Karpas-422 (cell line): ENCODE measurements around the gene FAM184B. TPM values are rescaled to one million over a fixed set of nuclear protein-coding genes. Genes with fewer than 3 reads are reported as not detected.
"Not testable (repeated sequence)": the region's sequence is repeated elsewhere in the genome, so short reads cannot be mapped to it uniquely, and the experiment has no call there.

ENCODE experiments used
- DNase-seq: peaks from one replicate; pipeline ENCODE4 v3.0.0-alpha.2; 2015
- H2AFZ ChIP-seq: fragments of 200-600 bp; sonication (generic); 2 replicates; pipeline ENCODE4 v1.6.1; 2014; ENCODE audit warnings: antibody characterized with exemption, low read length, mixed read lengths
- H3K27ac ChIP-seq: fragments of 200-600 bp; sonication (generic); 2 replicates; pipeline ENCODE4 v1.5.1; 2014; ENCODE audit warnings: mild to moderate bottlenecking, low read length, moderate library complexity
- H3K27me3 ChIP-seq: fragments of 200-600 bp; sonication (generic); 2 replicates; pipeline ENCODE4 v1.6.1; 2014; ENCODE audit warnings: low read length, mixed read lengths
- H3K36me3 ChIP-seq: fragments of 200-600 bp; sonication (generic); 2 replicates; pipeline ENCODE4 v1.6.1; 2014; ENCODE audit warnings: low read length, mixed read lengths; ENCODE audit not compliant: insufficient read depth
- H3K4me1 ChIP-seq: fragments of 200-600 bp; sonication (generic); 2 replicates; pipeline ENCODE4 v1.6.1; 2014; ENCODE audit warnings: mild to moderate bottlenecking, low read length, mixed read lengths
- H3K4me2 ChIP-seq: fragments of 200-600 bp; sonication (generic); 2 replicates; pipeline ENCODE4 v1.6.1; 2014; ENCODE audit warnings: low read length, low read depth, mild to moderate bottlenecking; ENCODE audit not compliant: poor library complexity, severe bottlenecking
- H3K4me3 ChIP-seq: fragments of 200-600 bp; sonication (generic); 2 replicates; pipeline ENCODE4 v1.5.1; 2014; ENCODE audit warnings: mild to moderate bottlenecking, antibody characterized with exemption, low read length, mixed read lengths
- H3K79me2 ChIP-seq: fragments of 200-600 bp; sonication (generic); 2 replicates; pipeline ENCODE4 v1.6.1; 2014; ENCODE audit warnings: mild to moderate bottlenecking, low read length, mixed read lengths
- H3K9ac ChIP-seq: fragments of 200-600 bp; sonication (generic); 2 replicates; pipeline ENCODE4 v1.6.0; 2014; ENCODE audit warnings: low read length
- H3K9me2 ChIP-seq: fragments of 200-600 bp; sonication (generic), shearing (Covaris generic); replicated peaks from 2 replicates; pipeline ENCODE4 v1.6.0; 2014; ENCODE audit warnings: mild to moderate bottlenecking, low read length, moderate library complexity; ENCODE audit not compliant: insufficient read depth
- H3K9me3 ChIP-seq: fragments of 300-700, 200-600 bp; sonication (generic); 2 replicates; pipeline ENCODE4 v1.6.1; 2014; ENCODE audit warnings: low read length, mixed read lengths
- H4K20me1 ChIP-seq: fragments of 200-600 bp; sonication (generic); 2 replicates; pipeline ENCODE4 v1.6.1; 2014; ENCODE audit warnings: mild to moderate bottlenecking, antibody characterized with exemption, low read length, low read depth; ENCODE audit not compliant: insufficient read depth
- total RNA-seq: library from RNA; depleted of rRNA; stranded (reverse); fragments of >200 nt; shearing (Covaris generic); gene quantifications from 2 replicates; pipeline ENCODE4 v1.2.3, GENCODE V29; 2014; ENCODE audit warnings: low replicate concordance

The FAM184B gene
- total RNA-seq, 1 experiment from 2014 or later: not detected

DNA sequence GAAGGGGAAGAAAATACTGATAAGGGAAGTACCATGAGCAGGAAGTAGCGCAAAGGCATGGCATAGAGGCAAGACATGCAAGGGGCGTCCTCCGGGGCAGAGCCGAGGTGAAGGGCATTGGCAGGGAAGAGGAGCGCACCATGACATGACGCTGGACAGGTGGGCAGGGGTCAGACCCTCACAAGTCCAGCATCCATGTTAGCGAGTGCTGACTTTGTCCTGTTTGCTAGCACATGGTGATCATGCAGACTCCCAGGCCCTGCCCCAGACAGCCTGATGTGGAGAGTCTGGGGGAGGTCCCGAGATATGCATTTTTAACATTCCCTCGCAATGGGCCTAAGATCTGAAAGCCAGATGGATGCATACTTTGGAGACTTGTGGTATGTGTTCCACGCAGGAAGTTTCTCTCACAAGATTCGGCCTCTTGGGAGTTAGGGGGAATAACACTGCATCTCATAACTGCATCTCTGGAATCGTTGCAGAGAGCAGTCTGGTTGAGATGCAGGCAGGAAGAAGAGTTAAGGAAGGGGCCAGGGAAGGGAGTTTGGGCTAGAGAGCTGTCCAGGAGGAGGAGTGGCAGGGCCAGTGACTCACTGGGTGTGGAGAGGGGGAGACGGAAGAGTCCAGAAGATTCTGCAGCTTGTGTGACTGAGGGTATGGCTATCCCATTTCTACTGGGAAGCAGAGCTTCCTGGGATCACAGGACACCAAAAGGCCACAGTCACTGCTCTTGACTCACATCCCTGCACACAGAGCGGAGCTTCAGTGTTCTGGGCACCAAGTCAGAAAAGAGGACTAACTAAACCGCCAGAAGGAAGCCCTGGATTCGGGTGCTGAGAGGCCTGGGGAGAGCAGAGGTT is 59.7 kb downstream of the FAM184B start:
- Histone ChIP-seq H3K36me3 (no peaks in the 10 kb centered on the region), H3K9ac (no peak overlapping the region), H3K4me3 (no peak overlapping the region), H3K27me3 (no peaks in the 10 kb centered on the region), H3K4me2 (no peak overlapping the region), H3K4me1 (no peaks in the 10 kb centered on the region), H3K79me2 (no peaks in the 10 kb centered on the region), H3K9me2 (no peaks in the 10 kb centered on the region), H2AFZ (no peak overlapping the region), H3K9me3 (no peaks in the 10 kb centered on the region), H4K20me1 (no peaks in the 10 kb centered on the region), H3K27ac (no peak overlapping the region)
- no peak for DNase-seq

DNA sequence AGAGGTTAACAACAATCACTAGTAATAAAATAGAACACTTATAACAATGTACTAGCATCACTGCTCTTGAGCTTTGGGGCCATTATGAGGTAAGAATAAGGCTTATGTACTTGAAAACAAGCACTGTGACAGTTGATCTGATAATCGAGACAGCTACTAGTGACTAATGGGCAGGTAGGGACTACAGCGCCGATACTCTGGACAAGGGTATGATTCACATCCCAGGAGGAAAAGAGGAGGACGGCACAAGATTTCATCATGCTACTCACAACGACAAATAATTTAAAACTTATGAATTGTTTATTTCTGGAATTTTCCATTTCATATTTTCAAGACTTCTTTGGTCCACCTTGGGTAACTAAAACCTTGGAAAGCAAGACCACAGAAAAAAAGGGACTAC is 62.3 kb downstream of the FAM184B start:
- no peaks in the 10 kb centered on the region for H3K4me1 ChIP-seq
- no peak overlapping the region for H3K9ac ChIP-seq
- no peak overlapping the region for H3K4me2 ChIP-seq
- no peaks in the 10 kb centered on the region for H4K20me1 ChIP-seq
- no peaks in the 10 kb centered on the region for H3K9me2 ChIP-seq
- DNase-seq: no peak
- H3K9me3 ChIP-seq: no peaks in the 10 kb centered on the region
- H3K36me3 ChIP-seq: no peaks in the 10 kb centered on the region
- H3K4me3 ChIP-seq: no peak overlapping the region
- H3K79me2 ChIP-seq: no peaks in the 10 kb centered on the region
- H3K27me3 ChIP-seq: no peaks in the 10 kb centered on the region
- H2AFZ ChIP-seq: no peak overlapping the region
- no peak overlapping the region for H3K27ac ChIP-seq

DNA sequence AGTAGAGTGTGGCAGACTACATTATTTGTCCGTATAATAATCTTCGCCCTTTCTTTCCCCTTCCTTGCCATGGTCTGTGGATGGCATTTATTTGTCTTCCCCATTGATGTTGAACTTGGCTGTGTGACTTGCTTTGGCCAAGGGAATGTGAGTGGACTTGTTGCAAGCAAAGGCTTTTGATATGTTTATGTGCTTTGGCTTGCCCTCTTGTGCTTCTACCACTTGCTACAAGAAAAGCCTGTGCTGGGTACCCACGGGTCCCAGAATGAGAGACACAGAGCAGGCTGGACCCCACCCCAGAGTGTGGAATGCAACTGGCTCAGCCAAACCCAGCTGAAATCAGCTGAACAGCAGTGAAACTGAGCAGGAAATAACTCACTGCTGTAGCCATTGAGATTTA is 63.0 kb downstream of the FAM184B start:
- Histone ChIP-seq H3K4me2 (no peak overlapping the region), H4K20me1 (no peaks in the 10 kb centered on the region), H3K9me2 (no peaks in the 10 kb centered on the region), H3K27me3 (0 out of 2 replicates have a peak, but pooled peaks cover 3% of the 10 kb centered on the region), H3K4me1 (no peaks in the 10 kb centered on the region), H3K36me3 (no peaks in the 10 kb centered on the region), H3K9me3 (no peaks in the 10 kb centered on the region), H2AFZ (no peak overlapping the region), H3K27ac (no peak overlapping the region), H3K9ac (no peak overlapping the region), H3K79me2 (no peaks in the 10 kb centered on the region), H3K4me3 (no peak overlapping the region)
- no peak for DNase-seq

DNA sequence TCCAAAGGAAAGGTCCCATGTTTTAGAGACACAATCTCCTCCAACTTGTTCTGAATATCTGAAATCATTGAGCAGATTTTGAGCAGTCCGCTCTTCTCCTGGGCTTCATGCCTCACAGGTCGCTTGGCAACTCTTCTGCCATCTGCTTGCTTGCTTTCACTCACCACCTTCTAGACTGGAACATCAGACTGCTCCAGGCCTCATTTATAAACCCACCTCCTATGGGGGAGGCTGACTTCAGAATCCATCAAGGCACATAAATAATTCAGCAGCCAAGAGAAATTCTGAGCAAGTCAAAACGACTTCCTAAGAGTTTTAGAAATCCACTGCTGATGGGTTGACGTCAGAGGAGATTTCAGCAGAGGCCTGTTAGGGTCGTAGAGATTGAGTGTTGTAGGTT is 64.1 kb downstream of the FAM184B start:
- Histone ChIP-seq H3K9me3 (no peaks in the 10 kb centered on the region), H3K27ac (no peak overlapping the region), H3K4me1 (no peaks in the 10 kb centered on the region), H3K9me2 (no peaks in the 10 kb centered on the region), H2AFZ (no peak overlapping the region), H3K79me2 (no peaks in the 10 kb centered on the region), H3K4me3 (no peak overlapping the region), H3K36me3 (no peaks in the 10 kb centered on the region), H3K4me2 (no peak overlapping the region), H3K9ac (no peak overlapping the region), H3K27me3 (0 out of 2 replicates have a peak, but pooled peaks cover 3% of the 10 kb centered on the region), H4K20me1 (no peaks in the 10 kb centered on the region)
- no peak for DNase-seq

DNA sequence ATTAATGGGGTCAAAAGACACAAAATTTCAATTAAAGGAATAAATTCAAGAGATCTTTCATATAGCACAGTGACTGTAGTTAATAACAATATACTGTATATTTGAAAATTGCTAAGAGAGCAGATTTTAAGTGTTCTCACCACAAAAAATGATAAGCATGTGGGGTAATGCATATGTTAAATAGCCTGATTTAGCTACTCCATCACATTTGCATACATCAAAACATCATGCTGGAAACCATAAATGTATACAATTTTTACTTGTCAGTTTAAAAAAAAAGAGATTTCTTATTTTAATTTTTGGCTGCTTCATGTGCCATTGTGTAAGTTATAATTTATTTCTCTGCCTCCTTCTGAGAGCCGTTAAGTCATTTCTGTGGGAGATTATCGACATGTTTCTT is 65.9 kb downstream of the FAM184B start:
- H3K79me2 ChIP-seq: no peaks in the 10 kb centered on the region
- peaks cover 3% of the 10 kb centered on the region; the same call in 1 of the 2 replicates for H3K27me3 ChIP-seq
- H3K4me3 ChIP-seq: no peak overlapping the region
- no peaks in the 10 kb centered on the region for H3K36me3 ChIP-seq
- no peaks in the 10 kb centered on the region for H3K9me2 ChIP-seq
- H3K9ac ChIP-seq: no peak overlapping the region
- H3K4me1 ChIP-seq: no peaks in the 10 kb centered on the region
- DNase-seq: no peak
- no peaks in the 10 kb centered on the region for H4K20me1 ChIP-seq
- no peaks in the 10 kb centered on the region for H3K9me3 ChIP-seq
- no peak overlapping the region for H3K27ac ChIP-seq
- H3K4me2 ChIP-seq: no peak overlapping the region
- H2AFZ ChIP-seq: no peak overlapping the region

DNA sequence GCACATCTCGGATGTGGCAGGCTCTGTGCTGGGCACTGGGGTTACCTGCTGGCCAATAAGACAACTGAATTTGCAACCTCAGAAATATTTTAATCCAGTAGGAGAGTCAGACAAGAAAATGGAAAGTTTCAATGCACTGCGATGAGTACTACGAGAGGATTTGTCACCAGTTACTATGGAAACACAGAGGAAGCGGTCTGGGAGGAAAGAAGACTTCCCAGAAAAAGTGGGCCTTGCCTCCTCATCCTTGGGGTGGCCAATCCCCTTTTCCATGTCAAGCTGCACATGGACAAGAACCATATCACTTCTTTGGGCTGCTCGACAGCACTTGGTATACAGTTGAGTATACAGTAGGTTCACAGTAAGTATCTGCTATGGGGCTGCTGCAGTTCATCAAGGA is 67.6 kb downstream of the FAM184B start:
- no peaks in the 10 kb centered on the region for H3K79me2 ChIP-seq
- H4K20me1 ChIP-seq: no peaks in the 10 kb centered on the region
- H3K9ac ChIP-seq: no peak overlapping the region
- no peak for DNase-seq
- peaks cover 3% of the 10 kb centered on the region; the same call in 1 of the 2 replicates for H3K27me3 ChIP-seq
- no peak overlapping the region for H3K4me2 ChIP-seq
- H3K36me3 ChIP-seq: no peaks in the 10 kb centered on the region
- H3K27ac ChIP-seq: no peak overlapping the region
- no peaks in the 10 kb centered on the region for H3K9me3 ChIP-seq
- no peaks in the 10 kb centered on the region for H3K9me2 ChIP-seq
- no peaks in the 10 kb centered on the region for H3K4me1 ChIP-seq
- no peak overlapping the region for H3K4me3 ChIP-seq
- H2AFZ ChIP-seq: no peak overlapping the region

DNA sequence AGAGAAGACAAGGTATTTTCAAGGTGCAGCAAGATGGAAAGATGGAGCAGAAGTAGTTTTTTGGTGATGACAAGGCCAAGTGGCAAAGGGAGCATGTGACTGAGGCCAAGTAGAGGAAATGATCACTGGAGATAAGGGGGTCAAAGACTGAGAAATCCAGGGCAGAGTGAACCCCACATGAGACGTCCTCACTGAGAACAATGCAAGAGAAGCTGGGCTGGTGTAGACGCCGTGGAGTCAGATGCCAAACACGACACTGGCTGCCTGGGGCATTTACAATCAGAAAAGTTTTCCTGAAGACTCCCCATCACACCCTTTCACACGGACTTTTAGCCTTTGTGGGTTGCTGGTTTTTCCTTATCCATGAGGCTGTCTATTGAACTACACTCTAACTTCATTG is 69.3 kb downstream of the FAM184B start:
- H3K9ac ChIP-seq: no peak overlapping the region
- H3K79me2 ChIP-seq: no peaks in the 10 kb centered on the region
- H4K20me1 ChIP-seq: no peaks in the 10 kb centered on the region
- H3K9me3 ChIP-seq: no peaks in the 10 kb centered on the region
- no peak overlapping the region for H3K4me2 ChIP-seq
- DNase-seq: no peak
- H2AFZ ChIP-seq: no peak overlapping the region
- H3K27ac ChIP-seq: no peak overlapping the region
- H3K4me1 ChIP-seq: no peaks in the 10 kb centered on the region
- no peaks in the 10 kb centered on the region for H3K36me3 ChIP-seq
- no peak overlapping the region for H3K4me3 ChIP-seq
- peaks cover 3% of the 10 kb centered on the region; the same call in 1 of the 2 replicates for H3K27me3 ChIP-seq
- no peaks in the 10 kb centered on the region for H3K9me2 ChIP-seq

DNA sequence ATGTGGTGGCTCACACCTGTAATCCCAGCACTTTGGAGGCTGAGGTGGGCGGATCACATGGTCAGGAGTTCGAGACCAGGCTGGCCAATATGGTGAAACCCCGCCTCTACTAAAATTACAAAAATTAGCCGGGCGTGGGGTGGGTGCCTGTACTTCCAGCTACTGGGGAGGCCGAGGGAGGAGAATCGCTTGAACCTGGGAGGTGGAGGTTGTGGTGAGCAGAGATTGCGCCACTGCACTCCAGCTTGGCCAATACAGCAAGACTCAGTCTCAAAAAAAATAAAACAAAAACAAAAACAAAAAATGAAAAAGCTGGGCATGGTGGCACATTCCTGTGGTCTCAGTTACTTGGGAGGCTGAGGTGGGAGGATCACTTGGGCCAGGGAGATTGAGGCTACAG is 70.2 kb downstream of the FAM184B start:
- not testable (repeated sequence) for H3K36me3 ChIP-seq, H3K27ac ChIP-seq, H3K9me2 ChIP-seq, H2AFZ ChIP-seq, DNase-seq, H3K4me1 ChIP-seq, H3K9me3 ChIP-seq, H3K4me3 ChIP-seq, H3K79me2 ChIP-seq, H3K27me3 ChIP-seq, H3K4me2 ChIP-seq, H3K9ac ChIP-seq, H4K20me1 ChIP-seq
